Upper lobe of left lung (tissue), 6 donors: ENCODE measurements around the gene CCDC112. TPM values are rescaled to one million over a fixed set of nuclear protein-coding genes. Genes with fewer than 3 reads are reported as not detected.

ENCODE experiments used
- ATAC-seq, 2 donors: fragments of 200-7000 bp; cut with Tn5 transposase; one replicate each; pipeline ENCODE4 v1.9.1; 2022; ENCODE audit warnings: mild to moderate bottlenecking in 2 of 2, moderate library complexity in 2 of 2; ENCODE audit not compliant: low FRiP score in 2 of 2
- DNase-seq, 2 donors: peaks; one replicate each; pipeline ENCODE4 v3.0.0-alpha.2; 2019 to 2020
- H3K27ac ChIP-seq, 4 donors: fragments of 200-600 bp; sonication (generic); one replicate each; pipeline ENCODE4 v1.5.1; 2016 to 2019
- H3K27me3 ChIP-seq, 4 donors: fragments of 200-600 bp; sonication (generic); one replicate each; pipeline ENCODE4 v1.5.1; 2017 to 2019
- H3K36me3 ChIP-seq, 4 donors: fragments of 200-600 bp; sonication (generic); one replicate each; pipeline ENCODE4 v1.5.1; 2016 to 2019
- H3K4me1 ChIP-seq, 4 donors: fragments of 200-600 bp; sonication (generic); one replicate each; pipeline ENCODE4 v1.5.1; 2018 to 2019
- H3K4me3 ChIP-seq, 4 donors: fragments of 200-600 bp; sonication (generic); one replicate each; pipeline ENCODE4 v1.5.1; 2017 to 2019; ENCODE audit warnings: mild to moderate bottlenecking in 2 of 4, moderate library complexity in 1 of 4
- H3K9me3 ChIP-seq, 4 donors: fragments of 200-600 bp; sonication (generic); one replicate each; pipeline ENCODE4 v1.5.1; 2018 to 2019
- EP300 ChIP-seq, 4 donors: sonication (generic); formaldehyde crosslinking; IDR thresholded peaks; one replicate each; pipeline ENCODE4 v1.5.1; 2017; ENCODE audit warnings: antibody characterized with exemption in 4 of 4, control low read depth in 2 of 4
- POLR2A ChIP-seq, 4 donors: fragments of 450-650 bp; IDR thresholded peaks; one replicate each; pipeline ENCODE4 v1.5.1; 2016 to 2017; ENCODE audit warnings: antibody characterized with exemption in 4 of 4, mild to moderate bottlenecking in 2 of 4
- POLR2AphosphoS5 ChIP-seq, 2 donors: sonication (generic); formaldehyde crosslinking; IDR thresholded peaks; one replicate each; pipeline ENCODE4 v1.5.1; 2017; ENCODE audit warnings: antibody characterized with exemption in 2 of 2
- WGBS, 2 donors: methylation state at CpG; one replicate each; pipeline ENCODE4 v1.1.5; 2017 to 2018; 5-methylcytosine and 5-hydroxymethylcytosine counted together
- total RNA-seq, 6 donors: library from RNA; depleted of rRNA in 4 of 6; stranded (reverse); fragments of >200 nt in 4 of 6; gene quantifications; one replicate each; pipeline versions ENCODE4 v1.1.0 to v1.2.1, GENCODE V29; 2016 to 2021
- TF ChIP-seq, protein P1 (sequence below), 6 experiments: fragments of 450-650 bp in 4 of 6; fragments of 200-600 bp in 2 of 6; sonication (generic) in 2 of 6; IDR thresholded peaks; one replicate each; pipeline ENCODE4 v1.5.1; 2016 to 2019; ENCODE audit warnings: antibody characterized with exemption in 6 of 6
- donor health status: DM: no; HTN: no; CAD: no; lungs with moderate emphysema.
- donor health status: DM: no; HTN: yes; CAD: no; lungs with severe emphysema.

Gene CCDC112
- total RNA-seq, 6 donors from 2014 or later: 1.8 to 32.7 (median 8.0) TPM

DNA sequence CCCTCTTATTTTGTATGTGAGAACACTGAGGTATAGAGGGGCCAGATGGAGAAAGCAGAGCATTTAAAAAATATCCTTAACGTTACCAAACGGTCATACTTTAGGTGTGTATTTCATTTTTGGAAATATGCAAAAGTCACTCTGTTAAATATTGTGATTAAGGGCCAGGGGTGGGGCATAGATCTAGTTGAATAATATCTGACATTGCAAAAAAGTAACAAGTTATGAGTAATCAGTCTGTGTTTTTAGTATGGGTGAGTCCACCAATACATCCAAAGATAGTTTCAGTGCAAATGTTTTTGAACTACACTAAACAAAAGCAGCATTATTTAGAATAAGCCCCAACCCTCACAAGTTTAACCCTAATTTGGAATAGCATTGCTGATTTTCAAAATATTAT, 45.3 kb upstream of the CCDC112 start:
- ATAC-seq (no peak), DNase-seq (no peak)
- WGBS, 2 donors: 94% methylated on average over 2 of the region's 2 CpGs
- TF ChIP-seq EP300 (IDR thresholded peaks at IDR 0.05) (no peak), POLR2A (IDR thresholded peaks at IDR 0.05) (no peak), POLR2AphosphoS5 (IDR thresholded peaks at IDR 0.05) (no peak)
- TF ChIP-seq, protein P1, sequence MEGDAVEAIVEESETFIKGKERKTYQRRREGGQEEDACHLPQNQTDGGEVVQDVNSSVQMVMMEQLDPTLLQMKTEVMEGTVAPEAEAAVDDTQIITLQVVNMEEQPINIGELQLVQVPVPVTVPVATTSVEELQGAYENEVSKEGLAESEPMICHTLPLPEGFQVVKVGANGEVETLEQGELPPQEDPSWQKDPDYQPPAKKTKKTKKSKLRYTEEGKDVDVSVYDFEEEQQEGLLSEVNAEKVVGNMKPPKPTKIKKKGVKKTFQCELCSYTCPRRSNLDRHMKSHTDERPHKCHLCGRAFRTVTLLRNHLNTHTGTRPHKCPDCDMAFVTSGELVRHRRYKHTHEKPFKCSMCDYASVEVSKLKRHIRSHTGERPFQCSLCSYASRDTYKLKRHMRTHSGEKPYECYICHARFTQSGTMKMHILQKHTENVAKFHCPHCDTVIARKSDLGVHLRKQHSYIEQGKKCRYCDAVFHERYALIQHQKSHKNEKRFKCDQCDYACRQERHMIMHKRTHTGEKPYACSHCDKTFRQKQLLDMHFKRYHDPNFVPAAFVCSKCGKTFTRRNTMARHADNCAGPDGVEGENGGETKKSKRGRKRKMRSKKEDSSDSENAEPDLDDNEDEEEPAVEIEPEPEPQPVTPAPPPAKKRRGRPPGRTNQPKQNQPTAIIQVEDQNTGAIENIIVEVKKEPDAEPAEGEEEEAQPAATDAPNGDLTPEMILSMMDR (IDR thresholded peaks at IDR 0.05): no peak
- no peaks in the 10 kb centered on the region for H3K9me3 ChIP-seq
- H3K4me3 ChIP-seq: no peak overlapping the region
- no peaks in the 10 kb centered on the region for H3K4me1 ChIP-seq
- no peaks in the 10 kb centered on the region for H3K36me3 ChIP-seq
- H3K27me3 ChIP-seq: no peaks in the 10 kb centered on the region
- no peak overlapping the region for H3K27ac ChIP-seq

DNA sequence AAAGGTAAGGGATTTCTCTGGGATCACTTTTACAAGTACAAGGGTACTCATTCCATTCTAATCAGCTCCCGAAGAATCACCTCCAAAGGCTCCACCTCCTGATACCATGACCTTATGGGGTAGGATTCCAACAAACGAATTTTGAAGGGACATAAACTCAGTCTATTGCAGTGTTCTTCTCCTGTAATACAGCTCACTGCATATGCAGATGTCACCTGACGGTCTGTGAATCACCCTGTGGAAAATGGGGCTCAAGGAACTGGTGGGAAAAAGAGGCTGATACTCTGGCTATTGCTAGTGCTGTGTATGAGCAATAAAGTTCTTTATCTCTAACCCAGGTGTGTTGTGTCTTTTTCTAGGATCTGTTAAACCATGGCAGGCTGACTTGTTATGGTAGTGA, 42.4 kb upstream of the CCDC112 start:
- no peak overlapping the region for H3K27ac ChIP-seq
- ATAC-seq (no peak), DNase-seq (no peak)
- no peaks in the 10 kb centered on the region for H3K4me1 ChIP-seq
- no peak for TF ChIP-seq EP300 (IDR thresholded peaks at IDR 0.05)
- TF ChIP-seq POLR2AphosphoS5 (IDR thresholded peaks at IDR 0.05): no peak
- no peak for TF ChIP-seq POLR2A (IDR thresholded peaks at IDR 0.05)
- TF ChIP-seq, protein P1 (IDR thresholded peaks at IDR 0.05): no peak
- no peaks in the 10 kb centered on the region for H3K27me3 ChIP-seq
- WGBS, 2 donors: 81% methylated on average over 3 of the region's 3 CpGs
- no peak overlapping the region for H3K4me3 ChIP-seq
- no peaks in the 10 kb centered on the region for H3K9me3 ChIP-seq
- no peaks in the 10 kb centered on the region for H3K36me3 ChIP-seq

DNA sequence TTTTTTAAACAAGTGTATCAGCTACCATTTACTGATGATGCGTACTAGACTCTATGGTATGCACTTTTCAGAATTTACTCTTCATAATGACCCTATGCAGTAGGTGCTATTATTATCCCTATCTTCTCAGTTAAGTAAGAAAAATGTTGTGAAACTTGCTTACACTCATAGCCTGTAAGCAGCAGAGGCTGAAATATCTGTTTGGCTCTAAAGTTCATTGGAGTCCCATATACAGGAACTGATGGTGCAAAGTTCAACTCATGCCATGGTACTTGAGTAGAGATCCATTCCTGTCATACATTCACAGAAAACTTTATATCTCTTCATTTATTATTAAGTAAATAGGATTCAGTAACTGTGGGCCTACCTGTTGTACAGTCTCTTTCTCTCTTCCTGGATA, 41.4 kb upstream of the CCDC112 start:
- ATAC-seq (no peak), DNase-seq (no peak)
- no peak overlapping the region for H3K27ac ChIP-seq
- H3K4me1 ChIP-seq: no peaks in the 10 kb centered on the region
- H3K4me3 ChIP-seq: no peak overlapping the region
- no peaks in the 10 kb centered on the region for H3K27me3 ChIP-seq
- 81 to 90% methylated on average over 1 of the region's 1 CpG for WGBS, 2 donors
- H3K9me3 ChIP-seq: no peaks in the 10 kb centered on the region
- no peaks in the 10 kb centered on the region for H3K36me3 ChIP-seq
- TF ChIP-seq EP300 (IDR thresholded peaks at IDR 0.05): no peak
- TF ChIP-seq, protein P1 (IDR thresholded peaks at IDR 0.05): no peak
- no peak for TF ChIP-seq POLR2AphosphoS5 (IDR thresholded peaks at IDR 0.05)
- TF ChIP-seq POLR2A (IDR thresholded peaks at IDR 0.05): no peak

DNA sequence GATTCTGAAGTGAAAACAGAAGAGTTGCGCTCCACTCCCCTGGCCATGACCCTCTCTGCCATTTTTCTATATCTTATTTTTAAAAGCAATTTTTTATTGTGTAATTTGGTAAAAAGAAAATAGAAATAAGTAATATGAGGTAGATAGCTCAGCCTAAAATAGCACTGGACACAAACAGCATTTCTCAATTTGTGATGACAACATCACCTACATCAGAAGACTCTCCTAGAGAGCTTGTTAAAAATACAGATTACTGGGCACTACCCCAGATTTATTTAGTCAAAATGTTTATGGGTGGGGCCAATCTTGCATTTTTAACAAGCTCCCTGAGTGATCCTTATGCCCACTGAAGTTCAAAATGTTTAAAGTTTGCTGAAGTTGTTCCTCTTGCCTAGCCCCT, 40.5 kb upstream of the CCDC112 start:
- ATAC-seq (no peak), DNase-seq (no peak)
- TF ChIP-seq, protein P1 (IDR thresholded peaks at IDR 0.05): no peak
- TF ChIP-seq POLR2A (IDR thresholded peaks at IDR 0.05): no peak
- TF ChIP-seq EP300 (IDR thresholded peaks at IDR 0.05): no peak
- TF ChIP-seq POLR2AphosphoS5 (IDR thresholded peaks at IDR 0.05): no peak

DNA sequence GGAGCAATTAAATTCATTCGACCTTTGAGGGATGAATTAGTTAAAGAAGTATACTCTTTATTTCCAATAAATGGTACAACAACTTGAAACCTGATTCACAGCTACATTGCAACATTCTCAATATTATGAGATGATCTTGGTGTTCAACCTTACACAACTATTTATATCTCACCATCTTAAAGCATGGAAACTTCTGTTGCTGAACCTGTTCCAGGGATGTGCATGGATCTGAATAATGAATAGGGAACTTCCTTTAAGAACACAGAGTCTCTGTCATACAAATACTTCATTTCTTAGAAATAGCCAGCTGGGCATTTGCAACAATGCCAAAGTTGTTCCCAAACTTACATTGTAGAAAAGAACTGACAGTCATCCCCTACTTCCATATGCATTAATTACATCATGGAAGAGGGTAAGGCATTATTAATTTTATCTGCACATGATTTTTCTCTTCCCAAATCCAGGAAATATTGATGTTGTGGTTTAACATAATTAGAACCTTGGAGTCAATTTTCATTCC, 39.8 kb upstream of the CCDC112 start:
- H3K27me3 ChIP-seq: no peaks in the 10 kb centered on the region
- no peaks in the 10 kb centered on the region for H3K36me3 ChIP-seq
- TF ChIP-seq, protein P1 (IDR thresholded peaks at IDR 0.05): no peak
- TF ChIP-seq POLR2A (IDR thresholded peaks at IDR 0.05) (no peak), EP300 (IDR thresholded peaks at IDR 0.05) (no peak), POLR2AphosphoS5 (IDR thresholded peaks at IDR 0.05) (no peak)
- 83 to 93% methylated on average over 1 of the region's 1 CpG for WGBS, 2 donors
- ATAC-seq: no peak
- H3K9me3 ChIP-seq: no peaks in the 10 kb centered on the region
- DNase-seq: no peak
- H3K4me1 ChIP-seq: no peaks in the 10 kb centered on the region
- H3K4me3 ChIP-seq: no peak overlapping the region
- no peak overlapping the region for H3K27ac ChIP-seq

More for the DNA sequence above, 40.5 kb upstream of the CCDC112 start:
- Histone ChIP-seq H3K9me3 (no peaks in the 10 kb centered on the region), H3K4me1 (no peaks in the 10 kb centered on the region), H3K36me3 (no peaks in the 10 kb centered on the region), H3K27me3 (no peaks in the 10 kb centered on the region), H3K4me3 (no peak overlapping the region), H3K27ac (no peak overlapping the region)
- WGBS, 2 donors: 94 to 98% methylated on average over 1 of the region's 1 CpG
